ENCODE data around the gene ASTN2. TPM values are rescaled to one million over a fixed set of nuclear protein-coding genes. Genes with fewer than 3 reads are reported as not detected.

ASTN2 gene
- total and polyA plus RNA-seq, 9 of the 15 experiments (the other 6 are each of a cell fraction or from before 2014, with no cell fraction given): 0.56 to 3.5 (median 1.9) TPM

- peak; percentile 76; the same call in 1 of the 2 replicates for TF ChIP-seq JUN (IDR thresholded peaks at IDR 0.05; ENCODE audit: borderline replicate concordance, low read depth, low read length)
- TF ChIP-seq JUN (CRISPR knock-in tag; IDR thresholded peaks at IDR 0.05; ENCODE audit: borderline replicate concordance): no peak
- no peak for TF ChIP-seq ZNF79 (CRISPR knock-in tag; IDR thresholded peaks at IDR 0.05; ENCODE audit: low read depth)
- no peak for TF ChIP-seq ZMIZ1 (IDR thresholded peaks at IDR 0.05; ENCODE audit: low read depth in 2 of 2, low read length in 2 of 2)
- TF ChIP-seq ATF6 (CRISPR knock-in tag; IDR thresholded peaks at IDR 0.05): no peak
- TF ChIP-seq BCLAF1 (IDR thresholded peaks at IDR 0.05; ENCODE audit: borderline replicate concordance in 1 of 2, control insufficient read depth in 1 of 2, low read depth in 2 of 2, low read length in 1 of 2): no peak
- TF ChIP-seq CHD4 (IDR thresholded peaks at IDR 0.05; ENCODE audit: insufficient read depth, insufficient replicate concordance, low read depth, low read length, poor library complexity, severe bottlenecking): no peak
- no peak for TF ChIP-seq PHF20 (IDR thresholded peaks at IDR 0.05; ENCODE audit: partially characterized antibody)
- TF ChIP-seq ZNF197 (CRISPR knock-in tag; IDR thresholded peaks at IDR 0.05; ENCODE audit: low read depth): 0 out of 2 replicates have a peak, but pooled peaks have one; percentile 73
- no peak for TF ChIP-seq ZNF717 (CRISPR knock-in tag; IDR thresholded peaks at IDR 0.05)
- peak; percentile 76 for TF ChIP-seq EP300 (IDR thresholded peaks at IDR 0.05; ENCODE audit: low read length)
- TF ChIP-seq CSDE1 (IDR thresholded peaks at IDR 0.05): no peak
Observed at GRCh38 chr9:116437411-116438370, 977.2 kb downstream of the ASTN2 start (continued).

Measured in K562 (cell line).